ENCODE measurements around the gene FHIT. TPM values are rescaled to one million over a fixed set of nuclear protein-coding genes. Genes with fewer than 3 reads are reported as not detected.

FHIT gene
- total and polyA plus RNA-seq, 2 experiments from 2014 or later, result 9.7 to 16.2 TPM

DNA sequence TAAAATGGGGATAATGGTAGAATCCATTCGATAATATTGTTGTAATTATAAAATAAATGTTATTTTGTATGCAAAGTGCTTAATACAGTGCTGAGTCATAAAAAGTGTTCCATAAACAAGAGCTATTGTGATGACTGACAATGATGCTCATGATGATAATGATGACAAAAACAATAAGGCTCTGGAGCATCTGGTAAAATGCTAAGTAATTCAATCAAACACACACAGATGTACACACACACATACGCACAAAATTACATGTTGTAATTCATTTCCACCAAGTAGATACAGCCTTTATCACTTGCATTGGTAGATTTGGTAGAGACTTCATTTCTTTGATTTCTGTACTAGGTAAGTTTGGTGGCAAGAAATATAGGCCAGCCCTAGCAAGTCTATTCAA lies 163.8 kb downstream of the FHIT start:
- Histone ChIP-seq H4K20me1 (ENCODE audit: insufficient read depth, poor library complexity, severe bottlenecking) (no peaks in the 10 kb centered on the region), H3K27ac (no peak overlapping the region), H3K9me2 (replicated peaks; ENCODE audit: insufficient read depth) (no peaks in the 10 kb centered on the region), H3K9me3 (ENCODE audit: low read depth) (no peaks in the 10 kb centered on the region), H3K4me2 (no peak overlapping the region), H3K79me2 (no peaks in the 10 kb centered on the region), H3K4me1 (ENCODE audit: insufficient read depth) (no peaks in the 10 kb centered on the region), H3K36me3 (replicated peaks; ENCODE audit: insufficient read depth, low read depth) (no peaks in the 10 kb centered on the region), H3K4me3 (no peak overlapping the region), H3K27me3 (no peaks in the 10 kb centered on the region), H2AFZ (no peak overlapping the region)
- no peak for DNase-seq (ENCODE audit: low spot score)
- 96% methylated on average over 2 of the region's 2 CpGs for WGBS (ENCODE audit: low lambda C conversion rate, missing lambda C conversion rate)
- TF ChIP-seq, protein P1, sequence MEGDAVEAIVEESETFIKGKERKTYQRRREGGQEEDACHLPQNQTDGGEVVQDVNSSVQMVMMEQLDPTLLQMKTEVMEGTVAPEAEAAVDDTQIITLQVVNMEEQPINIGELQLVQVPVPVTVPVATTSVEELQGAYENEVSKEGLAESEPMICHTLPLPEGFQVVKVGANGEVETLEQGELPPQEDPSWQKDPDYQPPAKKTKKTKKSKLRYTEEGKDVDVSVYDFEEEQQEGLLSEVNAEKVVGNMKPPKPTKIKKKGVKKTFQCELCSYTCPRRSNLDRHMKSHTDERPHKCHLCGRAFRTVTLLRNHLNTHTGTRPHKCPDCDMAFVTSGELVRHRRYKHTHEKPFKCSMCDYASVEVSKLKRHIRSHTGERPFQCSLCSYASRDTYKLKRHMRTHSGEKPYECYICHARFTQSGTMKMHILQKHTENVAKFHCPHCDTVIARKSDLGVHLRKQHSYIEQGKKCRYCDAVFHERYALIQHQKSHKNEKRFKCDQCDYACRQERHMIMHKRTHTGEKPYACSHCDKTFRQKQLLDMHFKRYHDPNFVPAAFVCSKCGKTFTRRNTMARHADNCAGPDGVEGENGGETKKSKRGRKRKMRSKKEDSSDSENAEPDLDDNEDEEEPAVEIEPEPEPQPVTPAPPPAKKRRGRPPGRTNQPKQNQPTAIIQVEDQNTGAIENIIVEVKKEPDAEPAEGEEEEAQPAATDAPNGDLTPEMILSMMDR (IDR thresholded peaks at IDR 0.05; ENCODE audit: poor library complexity), result no peak
- TF ChIP-seq EZH2phosphoT487 (IDR thresholded peaks at IDR 0.05; ENCODE audit: low read depth, severe bottlenecking, unreplicated experiment), result no peak
- TF ChIP-seq EZH2 (IDR thresholded peaks at IDR 0.05; ENCODE audit: borderline replicate concordance), result no peak

DNA sequence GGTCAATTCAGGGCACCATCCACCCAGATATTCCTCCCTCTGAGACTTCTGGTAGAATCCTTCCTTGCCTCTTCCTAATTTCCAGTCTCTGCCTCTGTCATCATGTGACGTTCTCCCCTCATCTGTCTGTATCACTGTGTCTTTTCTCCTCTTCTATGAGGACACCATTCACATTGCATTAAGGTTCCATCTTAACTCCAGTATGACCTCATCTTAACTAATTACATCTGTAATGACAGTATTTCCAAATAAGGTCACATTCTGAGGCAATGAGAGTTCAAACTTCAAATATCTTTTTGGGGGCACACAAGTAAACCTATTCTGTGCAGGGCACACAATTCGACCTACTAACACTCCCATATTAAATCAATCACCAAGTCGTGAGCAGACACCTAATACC lies 169.7 kb downstream of the FHIT start:
- Histone ChIP-seq H3K27ac (no peak overlapping the region), H3K27me3 (no peaks in the 10 kb centered on the region), H3K4me3 (no peak overlapping the region), H4K20me1 (ENCODE audit: insufficient read depth, poor library complexity, severe bottlenecking) (no peaks in the 10 kb centered on the region), H3K4me2 (no peak overlapping the region), H3K4me1 (ENCODE audit: insufficient read depth) (no peaks in the 10 kb centered on the region), H2AFZ (no peak overlapping the region), H3K9me3 (ENCODE audit: low read depth) (no peaks in the 10 kb centered on the region), H3K79me2 (no peaks in the 10 kb centered on the region), H3K36me3 (replicated peaks; ENCODE audit: insufficient read depth, low read depth) (no peaks in the 10 kb centered on the region), H3K9me2 (replicated peaks; ENCODE audit: insufficient read depth) (no peaks in the 10 kb centered on the region)
- WGBS (ENCODE audit: low lambda C conversion rate, missing lambda C conversion rate), result 93% methylated on average over 3 of the region's 3 CpGs
- DNase-seq (ENCODE audit: low spot score), result no peak
- TF ChIP-seq, protein P1 (IDR thresholded peaks at IDR 0.05; ENCODE audit: poor library complexity), result no peak
- TF ChIP-seq EZH2 (IDR thresholded peaks at IDR 0.05; ENCODE audit: borderline replicate concordance) (no peak), EZH2phosphoT487 (IDR thresholded peaks at IDR 0.05; ENCODE audit: low read depth, severe bottlenecking, unreplicated experiment) (no peak)

DNA sequence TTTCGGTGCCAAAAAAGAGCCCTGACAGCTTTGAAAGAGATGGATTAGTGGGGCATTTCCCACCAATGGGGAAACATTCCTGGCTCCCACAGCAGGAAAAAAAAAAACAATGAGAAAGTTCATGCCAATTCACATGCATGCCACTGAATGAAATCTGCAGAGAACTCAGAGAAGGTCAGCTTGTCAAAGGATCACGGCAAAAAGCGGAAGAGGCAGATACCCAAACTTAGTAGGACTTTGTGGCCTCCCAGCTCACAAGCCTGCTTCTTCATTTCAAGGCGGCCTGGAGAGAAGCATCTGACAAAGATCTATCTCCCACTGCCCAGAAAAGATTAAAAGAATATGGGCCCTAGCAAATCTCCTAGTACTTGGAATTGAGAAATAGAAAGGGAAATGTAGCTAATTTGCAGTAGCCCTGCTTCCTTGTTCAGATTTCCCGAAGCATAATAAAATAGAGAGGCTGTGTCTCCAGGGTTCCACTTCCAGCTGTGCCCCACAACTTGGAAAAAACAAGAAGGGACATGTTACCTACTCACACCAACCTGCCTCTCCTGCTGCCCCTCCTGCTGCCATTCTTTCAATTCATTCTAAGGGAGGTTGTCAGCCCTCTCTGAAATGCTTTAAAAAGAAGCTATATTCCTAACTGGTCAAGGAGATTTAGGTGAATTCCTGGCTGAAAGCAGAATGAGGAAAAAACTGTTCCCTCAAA lies 170.4 kb downstream of the FHIT start:
- Histone ChIP-seq H3K27ac (no peak overlapping the region), H3K27me3 (no peaks in the 10 kb centered on the region), H2AFZ (no peak overlapping the region), H4K20me1 (ENCODE audit: insufficient read depth, poor library complexity, severe bottlenecking) (no peaks in the 10 kb centered on the region), H3K4me3 (no peak overlapping the region), H3K79me2 (no peaks in the 10 kb centered on the region), H3K9me3 (ENCODE audit: low read depth) (no peaks in the 10 kb centered on the region), H3K9me2 (replicated peaks; ENCODE audit: insufficient read depth) (no peaks in the 10 kb centered on the region), H3K4me1 (ENCODE audit: insufficient read depth) (no peaks in the 10 kb centered on the region), H3K4me2 (no peak overlapping the region), H3K36me3 (replicated peaks; ENCODE audit: insufficient read depth, low read depth) (no peaks in the 10 kb centered on the region)
- WGBS (ENCODE audit: low lambda C conversion rate, missing lambda C conversion rate), result 85% methylated on average over 5 of the region's 5 CpGs
- no peak for TF ChIP-seq EZH2 (IDR thresholded peaks at IDR 0.05; ENCODE audit: borderline replicate concordance)
- TF ChIP-seq, protein P1 (IDR thresholded peaks at IDR 0.05; ENCODE audit: poor library complexity), result no peak
- TF ChIP-seq EZH2phosphoT487 (IDR thresholded peaks at IDR 0.05; ENCODE audit: low read depth, severe bottlenecking, unreplicated experiment), result no peak
- no peak for DNase-seq (ENCODE audit: low spot score)

All from hepatocyte (in vitro differentiated cells).